Caco-2 (cell line): ENCODE results near the gene HMG20A. TPM values are rescaled to one million over a fixed set of nuclear protein-coding genes. Genes with fewer than 3 reads are reported as not detected.

Experiments
- BruUV-seq: library from RNA; stranded (reverse); fragments of 400-500 nt; replicated peaks from 2 replicates; lab custom pipeline; 2021; lab: Mats Ljungman, UMichigan
- CTCF ChIA-PET: fragments of 300-600 bp; sonication (Branson Sonifier 250); formaldehyde crosslinking; loops from one replicate; lab custom pipeline; 2022; ENCODE audit warnings: antibody characterized with exemption; lab: Charles Lee
- POLR2A ChIA-PET: fragments of 300-600 bp; sonication (Branson Sonifier 250); formaldehyde crosslinking; loops from one replicate; lab custom pipeline; 2022; ENCODE audit warnings: antibody characterized with exemption; lab: Charles Lee
- DNase-seq, 2 experiments: peaks; one replicate each; pipeline versions ENCODE4 v3.0.0 to v3.0.0-alpha.2; 2020 to 2022
- H3K27me3 ChIP-seq: replicated peaks from 2 replicates; pipeline ENCODE4 v1.6.0; 2011; ENCODE audit warnings: low read length; ENCODE audit not compliant: control insufficient read depth, insufficient read depth
- H3K36me3 ChIP-seq: 2 replicates; pipeline ENCODE4 v1.5.1; 2011; ENCODE audit warnings: low read length; ENCODE audit not compliant: control insufficient read depth, insufficient read depth
- H3K4me1 ChIP-seq: fragments of 250-450 bp; sonication (Bioruptor Pico); 2 replicates; pipeline ENCODE4 v1.5.1; 2020; ENCODE audit warnings: mild to moderate bottlenecking
- H3K4me3 ChIP-seq: 2 replicates; pipeline ENCODE4 v1.5.1; 2011; ENCODE audit warnings: low read depth, mild to moderate bottlenecking, control low read depth, low read length
- H3K9me3 ChIP-seq: fragments of 250-450 bp; sonication (Bioruptor Pico); 2 replicates; pipeline ENCODE4 v1.5.1; 2020; ENCODE audit warnings: mild to moderate bottlenecking, moderate library complexity
- H3K27ac Mint-ChIP-seq: one replicate; pipeline ENCODE4 v1.8.0; 2022; ENCODE audit warnings: mixed read lengths; ENCODE audit not compliant: unreplicated experiment
- H3K27me3 Mint-ChIP-seq: one replicate; pipeline ENCODE4 v1.8.0; 2022; ENCODE audit warnings: mixed read lengths; ENCODE audit not compliant: insufficient read depth, unreplicated experiment
- H3K36me3 Mint-ChIP-seq: one replicate; pipeline ENCODE4 v1.8.0; 2022; ENCODE audit warnings: mild to moderate bottlenecking, mixed read lengths; ENCODE audit not compliant: insufficient read depth, unreplicated experiment
- H3K4me1 Mint-ChIP-seq: one replicate; pipeline ENCODE4 v1.8.0; 2022; ENCODE audit warnings: low read depth, mixed read lengths; ENCODE audit not compliant: unreplicated experiment
- H3K4me3 Mint-ChIP-seq: one replicate; pipeline ENCODE4 v1.8.0; 2022; ENCODE audit warnings: mild to moderate bottlenecking, moderate library complexity, mixed read lengths; ENCODE audit not compliant: unreplicated experiment
- H3K9me3 Mint-ChIP-seq: one replicate; pipeline ENCODE4 v1.8.0; 2022; ENCODE audit warnings: mixed read lengths; ENCODE audit not compliant: unreplicated experiment
- intact Hi-C: fragments of 100-400 bp; cut with micrococcal nuclease; formaldehyde crosslinking; loops from one replicate; pipeline ENCODE4 v1.10.0; 2022; ENCODE audit not compliant: unreplicated experiment
- total RNA-seq: library from RNA; stranded (reverse); gene quantifications from 2 replicates; pipeline ENCODE4 v1.2.3, GENCODE V29; 2022
- TF ChIP-seq, protein P1 (sequence below), 2 experiments: fragments of 200-600 bp in 1 of 2; IDR thresholded peaks; 1 replicate in 1 of 2; 2 replicates in 1 of 2; pipeline versions ENCODE4 v1.5.1 to v1.8.0; 2011 to 2022; ENCODE audit warnings: antibody characterized with exemption in 1 of 2, control low read depth in 1 of 2, inconsistent platforms in 1 of 2, low read depth in 1 of 2, low read length in 1 of 2, mild to moderate bottlenecking in 1 of 2, moderate library complexity in 1 of 2; ENCODE audit not compliant: insufficient read depth in 1 of 2, severe bottlenecking in 1 of 2, unreplicated experiment in 1 of 2

The HMG20A gene
- total RNA-seq, 1 experiment from 2014 or later, result 34.0 TPM

DNA sequence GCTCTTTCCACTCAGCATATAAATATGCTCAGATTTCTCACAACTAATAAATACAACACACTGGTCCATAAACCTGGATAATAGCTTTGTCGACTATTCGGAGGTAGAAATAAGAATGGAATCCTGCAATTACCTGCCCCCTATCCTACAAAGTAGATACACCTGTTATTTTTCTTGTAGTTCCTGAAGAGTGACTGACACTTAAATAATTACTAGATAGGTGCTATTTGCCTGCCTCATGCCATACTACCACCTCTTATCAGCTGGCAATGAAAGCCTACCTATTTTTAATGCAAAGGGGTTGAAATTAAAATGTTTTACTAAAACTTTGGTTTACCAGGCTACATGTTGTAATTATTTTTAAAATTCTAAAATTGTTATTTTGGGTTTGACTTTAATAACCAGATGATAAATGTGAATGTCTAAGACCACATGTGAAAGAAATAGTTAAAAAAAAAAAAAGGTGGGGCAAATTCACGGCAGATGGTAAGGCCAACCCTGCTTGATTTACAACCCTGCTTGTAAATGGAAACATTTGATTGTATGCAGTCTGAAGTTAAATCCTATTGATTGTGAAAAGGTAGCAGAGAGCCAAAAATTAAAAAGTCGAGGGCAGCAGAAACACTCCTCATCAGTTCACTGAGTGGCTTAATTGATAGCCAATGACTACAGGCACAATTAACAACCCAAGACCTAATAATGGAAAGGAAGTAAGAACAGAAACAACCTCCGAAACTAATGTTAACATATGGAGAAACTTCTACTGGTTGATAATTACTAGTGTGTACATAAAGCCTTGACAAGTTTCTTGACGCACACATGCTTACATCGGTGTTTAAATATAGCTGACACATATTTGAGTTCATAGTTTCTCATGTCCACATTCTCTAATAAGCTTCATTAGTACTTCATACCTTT is 9.7 kb upstream of the HMG20A start:
- H3K27me3 ChIP-seq, result no peaks in the 10 kb centered on the region
- no peak overlapping the region for H3K27ac Mint-ChIP-seq
- H3K4me1 ChIP-seq, result peaks cover 10% of the 10 kb centered on the region
- H3K4me3 Mint-ChIP-seq, result no peak overlapping the region
- POLR2A ChIA-PET, result no interaction called here
- DNase-seq, result no peak
- intact Hi-C loops, result no loop called here
- CTCF ChIA-PET, result interaction anchor here (0.9 kb wide), 1 partner anchor 133 kb away, joined by 3 read pairs; no protein-coding TSS in a partner anchor
- no TSS peak for BruUV-seq
- H3K36me3 Mint-ChIP-seq, result no peaks in the 10 kb centered on the region
- TF ChIP-seq, protein P1, sequence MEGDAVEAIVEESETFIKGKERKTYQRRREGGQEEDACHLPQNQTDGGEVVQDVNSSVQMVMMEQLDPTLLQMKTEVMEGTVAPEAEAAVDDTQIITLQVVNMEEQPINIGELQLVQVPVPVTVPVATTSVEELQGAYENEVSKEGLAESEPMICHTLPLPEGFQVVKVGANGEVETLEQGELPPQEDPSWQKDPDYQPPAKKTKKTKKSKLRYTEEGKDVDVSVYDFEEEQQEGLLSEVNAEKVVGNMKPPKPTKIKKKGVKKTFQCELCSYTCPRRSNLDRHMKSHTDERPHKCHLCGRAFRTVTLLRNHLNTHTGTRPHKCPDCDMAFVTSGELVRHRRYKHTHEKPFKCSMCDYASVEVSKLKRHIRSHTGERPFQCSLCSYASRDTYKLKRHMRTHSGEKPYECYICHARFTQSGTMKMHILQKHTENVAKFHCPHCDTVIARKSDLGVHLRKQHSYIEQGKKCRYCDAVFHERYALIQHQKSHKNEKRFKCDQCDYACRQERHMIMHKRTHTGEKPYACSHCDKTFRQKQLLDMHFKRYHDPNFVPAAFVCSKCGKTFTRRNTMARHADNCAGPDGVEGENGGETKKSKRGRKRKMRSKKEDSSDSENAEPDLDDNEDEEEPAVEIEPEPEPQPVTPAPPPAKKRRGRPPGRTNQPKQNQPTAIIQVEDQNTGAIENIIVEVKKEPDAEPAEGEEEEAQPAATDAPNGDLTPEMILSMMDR (IDR thresholded peaks at IDR 0.05; ENCODE audit: insufficient read depth in 1 of 2, low read depth in 1 of 2, low read length in 1 of 2, severe bottlenecking in 1 of 2, unreplicated experiment in 1 of 2), result no peak
- H3K27me3 Mint-ChIP-seq, result no peaks in the 10 kb centered on the region
- H3K4me3 ChIP-seq, result no peak overlapping the region
- no peaks in the 10 kb centered on the region for H3K9me3 ChIP-seq
- H3K4me1 Mint-ChIP-seq, result peaks cover 9% of the 10 kb centered on the region
- no peaks in the 10 kb centered on the region for H3K9me3 Mint-ChIP-seq
- H3K36me3 ChIP-seq, result no peaks in the 10 kb centered on the region; the same call in 1 of the 2 replicates

DNA sequence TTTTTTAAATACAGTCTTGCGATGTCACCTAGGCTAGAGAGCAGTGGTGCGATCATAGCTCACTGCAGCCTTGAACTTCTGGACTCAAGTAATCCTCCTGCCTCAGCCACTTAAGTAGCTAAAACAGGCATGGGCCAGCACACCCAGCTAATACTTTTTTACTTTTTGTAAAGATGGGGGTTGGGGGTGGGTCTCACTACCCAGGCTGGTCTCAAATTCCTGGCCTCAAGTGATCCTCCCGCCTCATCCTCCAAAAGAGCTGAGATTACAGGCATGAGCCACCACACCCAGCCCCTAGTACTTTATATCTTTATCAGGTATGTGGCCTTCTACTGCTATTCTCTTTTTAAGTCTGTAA is 9.1 kb upstream of the HMG20A start:
- intact Hi-C loops, result no loop called here
- Mint-ChIP-seq H3K36me3 (no peaks in the 10 kb centered on the region), H3K27me3 (no peaks in the 10 kb centered on the region), H3K4me1 (peaks cover 9% of the 10 kb centered on the region), H3K27ac (no peak overlapping the region), H3K9me3 (no peaks in the 10 kb centered on the region), H3K4me3 (no peak overlapping the region)
- H3K4me3 ChIP-seq, result no peak overlapping the region
- BruUV-seq, result no TSS peak
- no peaks in the 10 kb centered on the region; the same call in 1 of the 2 replicates for H3K36me3 ChIP-seq
- H3K9me3 ChIP-seq, result no peaks in the 10 kb centered on the region
- H3K27me3 ChIP-seq, result no peaks in the 10 kb centered on the region
- CTCF ChIA-PET, result interaction anchor here (0.9 kb wide), 1 partner anchor 132 kb away, joined by 3 read pairs; no protein-coding TSS in a partner anchor
- TF ChIP-seq, protein P1 (IDR thresholded peaks at IDR 0.05; ENCODE audit: insufficient read depth in 1 of 2, low read depth in 1 of 2, low read length in 1 of 2, severe bottlenecking in 1 of 2, unreplicated experiment in 1 of 2), result no peak
- POLR2A ChIA-PET, result no interaction called here
- DNase-seq, result no peak
- peaks cover 10% of the 10 kb centered on the region for H3K4me1 ChIP-seq

DNA sequence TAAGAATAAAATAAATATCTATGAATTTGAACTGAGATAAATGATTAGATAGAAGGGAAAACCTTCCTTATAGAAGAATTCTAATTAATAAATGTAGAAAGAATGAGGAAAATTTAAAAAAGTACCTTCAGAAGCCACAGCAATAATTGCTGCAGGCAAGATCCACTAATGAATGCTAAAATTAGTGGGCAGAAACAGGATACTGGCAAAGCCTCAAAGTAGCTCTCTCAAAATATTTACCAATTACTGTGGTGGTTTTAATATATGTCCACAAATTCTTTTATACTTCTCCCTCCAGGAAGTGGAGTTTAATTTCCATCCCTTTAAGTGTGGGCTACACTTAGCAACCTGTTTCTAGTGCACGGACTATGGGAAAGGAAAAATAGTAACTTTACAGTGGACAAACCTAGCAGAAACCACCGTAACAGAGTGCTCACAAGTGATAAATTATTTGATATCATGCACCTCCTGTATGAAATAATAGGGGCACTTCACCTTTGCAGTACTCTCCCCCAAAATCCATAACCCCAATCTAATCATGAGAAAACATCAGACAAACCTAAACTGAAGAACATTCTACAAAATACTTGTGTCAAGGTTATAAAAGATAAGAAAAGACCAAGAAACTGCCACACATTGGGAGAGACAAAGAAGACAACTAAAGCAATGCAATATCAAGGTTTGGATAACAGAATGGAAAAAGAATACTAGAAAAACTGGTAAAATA is 7.6 kb upstream of the HMG20A start:
- peaks cover 17% of the 10 kb centered on the region for H3K4me1 Mint-ChIP-seq
- POLR2A ChIA-PET, result no interaction called here
- Histone ChIP-seq H3K4me3 (no peak overlapping the region), H3K4me1 (peaks cover 13% of the 10 kb centered on the region), H3K36me3 (no peaks in the 10 kb centered on the region; the same call in 1 of the 2 replicates), H3K9me3 (no peaks in the 10 kb centered on the region), H3K27me3 (no peaks in the 10 kb centered on the region)
- DNase-seq, result no peak
- H3K27ac Mint-ChIP-seq, result no peak overlapping the region
- H3K27me3 Mint-ChIP-seq, result no peaks in the 10 kb centered on the region
- no TSS peak for BruUV-seq
- H3K9me3 Mint-ChIP-seq, result no peaks in the 10 kb centered on the region
- no peak overlapping the region for H3K4me3 Mint-ChIP-seq
- CTCF ChIA-PET, result no interaction called here
- TF ChIP-seq, protein P1 (IDR thresholded peaks at IDR 0.05; ENCODE audit: insufficient read depth in 1 of 2, low read depth in 1 of 2, low read length in 1 of 2, severe bottlenecking in 1 of 2, unreplicated experiment in 1 of 2), result no peak
- H3K36me3 Mint-ChIP-seq, result no peaks in the 10 kb centered on the region
- intact Hi-C loops, result no loop called here
